Esophagus muscularis mucosa (tissue), 4 donors: ENCODE measurements around the gene GLT6D1. TPM values are rescaled to one million over a fixed set of nuclear protein-coding genes. Genes with fewer than 3 reads are reported as not detected.

ENCODE experiments used
- DNase-seq: peaks from one replicate; pipeline ENCODE4 v3.0.0-alpha.2; 2017; ENCODE audit errors: extremely low spot score
- H3K27ac ChIP-seq, 4 donors: fragments of 200-600 bp; sonication (generic); replicated peaks in 1 of 4; 1 replicate in 3 of 4; 2 replicates in 1 of 4; pipeline ENCODE4 v1.5.1; 2016 to 2019; ENCODE audit warnings: mild to moderate bottlenecking in 1 of 4
- H3K27me3 ChIP-seq, 4 donors: fragments of 200-600 bp; sonication (generic); one replicate each; pipeline versions ENCODE4 v1.5.1 to v1.6.0; 2016 to 2019
- H3K36me3 ChIP-seq, 4 donors: fragments of 200-600 bp; sonication (generic); one replicate each; pipeline ENCODE4 v1.5.1; 2016 to 2019
- H3K4me1 ChIP-seq, 4 donors: fragments of 200-600 bp; sonication (generic); one replicate each; pipeline ENCODE4 v1.5.1; 2016 to 2019
- H3K4me3 ChIP-seq, 4 donors: fragments of 200-600 bp; sonication (generic); 1 replicate in 2 of 4; 2 replicates in 2 of 4; pipeline ENCODE4 v1.5.1; 2016 to 2019; ENCODE audit warnings: mild to moderate bottlenecking in 4 of 4, moderate library complexity in 1 of 4
- H3K9me3 ChIP-seq, 4 donors: fragments of 200-600 bp; sonication (generic); 1 replicate in 3 of 4; 2 replicates in 1 of 4; pipeline ENCODE4 v1.5.1; 2016 to 2019
- EP300 ChIP-seq: sonication (generic); formaldehyde crosslinking; IDR thresholded peaks from one replicate; pipeline ENCODE4 v1.6.1; 2017; ENCODE audit warnings: antibody characterized with exemption
- POLR2A ChIP-seq: fragments of 450-650 bp; IDR thresholded peaks from one replicate; pipeline ENCODE4 v1.6.1; 2017; ENCODE audit warnings: antibody characterized with exemption, moderate library complexity, mild to moderate bottlenecking, low read depth
- POLR2AphosphoS5 ChIP-seq, 2 donors: sonication (generic); formaldehyde crosslinking; IDR thresholded peaks; one replicate each; pipeline ENCODE4 v1.6.1; 2017; ENCODE audit warnings: antibody characterized with exemption in 2 of 2
- WGBS: methylation state at CpG from one replicate; pipeline ENCODE4 v1.1.5; 2018; 5-methylcytosine and 5-hydroxymethylcytosine counted together
- intact Hi-C: fragments of 100-400 bp; cut with DNase I; formaldehyde crosslinking; loops from one replicate; pipeline ENCODE4 v1.15.1; 2023
- total RNA-seq, 4 donors: library from RNA; depleted of rRNA; stranded (reverse); fragments of >200 nt; gene quantifications; one replicate each; pipeline versions ENCODE4 v1.1.0 to v1.2.1, GENCODE V29; 2016
- TF ChIP-seq, protein P1 (sequence below), 3 experiments: fragments of 200-600 bp in 2 of 3; fragments of 450-650 bp in 1 of 3; sonication (generic) in 2 of 3; IDR thresholded peaks; one replicate each; pipeline ENCODE4 v1.5.1; 2017 to 2019; ENCODE audit warnings: antibody characterized with exemption in 3 of 3, mild to moderate bottlenecking in 2 of 3, moderate library complexity in 1 of 3

GLT6D1 gene
- total RNA-seq, 4 donors from 2014 or later, result not detected

DNA sequence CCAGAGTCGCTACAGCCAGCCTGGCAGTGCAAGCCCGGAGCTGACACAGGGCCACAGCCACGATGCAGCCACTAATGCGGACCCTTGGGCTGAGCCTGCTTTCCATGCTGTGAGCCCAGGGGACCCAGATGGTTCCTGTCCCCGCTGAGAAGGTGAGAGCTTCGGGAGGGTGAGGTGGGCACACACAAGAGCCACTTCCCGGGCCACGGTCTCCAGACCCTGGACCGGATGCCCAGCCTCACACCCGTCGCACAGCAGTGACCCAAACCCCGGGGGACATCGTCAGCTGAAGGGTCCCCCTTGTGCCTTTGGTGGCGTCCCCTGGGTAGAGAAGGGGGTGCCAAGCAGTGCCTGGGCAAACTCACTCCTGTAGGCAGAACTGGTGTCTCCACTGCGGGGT is 64.4 kb downstream of the GLT6D1 start:
- no peak for DNase-seq
- Histone ChIP-seq H3K4me1 (no peaks in the 10 kb centered on the region), H3K4me3 (no peak overlapping the region), H3K27ac (no peak overlapping the region), H3K9me3 (no peaks in the 10 kb centered on the region), H3K36me3 (no peaks in the 10 kb centered on the region), H3K27me3 (peaks cover 0 to 46% (median 0%) of the 10 kb centered on the region in 4 donors)
- TF ChIP-seq EP300, result no peak
- TF ChIP-seq, protein P1, sequence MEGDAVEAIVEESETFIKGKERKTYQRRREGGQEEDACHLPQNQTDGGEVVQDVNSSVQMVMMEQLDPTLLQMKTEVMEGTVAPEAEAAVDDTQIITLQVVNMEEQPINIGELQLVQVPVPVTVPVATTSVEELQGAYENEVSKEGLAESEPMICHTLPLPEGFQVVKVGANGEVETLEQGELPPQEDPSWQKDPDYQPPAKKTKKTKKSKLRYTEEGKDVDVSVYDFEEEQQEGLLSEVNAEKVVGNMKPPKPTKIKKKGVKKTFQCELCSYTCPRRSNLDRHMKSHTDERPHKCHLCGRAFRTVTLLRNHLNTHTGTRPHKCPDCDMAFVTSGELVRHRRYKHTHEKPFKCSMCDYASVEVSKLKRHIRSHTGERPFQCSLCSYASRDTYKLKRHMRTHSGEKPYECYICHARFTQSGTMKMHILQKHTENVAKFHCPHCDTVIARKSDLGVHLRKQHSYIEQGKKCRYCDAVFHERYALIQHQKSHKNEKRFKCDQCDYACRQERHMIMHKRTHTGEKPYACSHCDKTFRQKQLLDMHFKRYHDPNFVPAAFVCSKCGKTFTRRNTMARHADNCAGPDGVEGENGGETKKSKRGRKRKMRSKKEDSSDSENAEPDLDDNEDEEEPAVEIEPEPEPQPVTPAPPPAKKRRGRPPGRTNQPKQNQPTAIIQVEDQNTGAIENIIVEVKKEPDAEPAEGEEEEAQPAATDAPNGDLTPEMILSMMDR (IDR thresholded peaks at IDR 0.05), result no peak
- no peak for TF ChIP-seq POLR2AphosphoS5 (IDR thresholded peaks at IDR 0.05)
- no peak for TF ChIP-seq POLR2A
- WGBS, result 100% methylated on average over 1 of the region's 15 CpGs
- intact Hi-C loops, result no loop called here

DNA sequence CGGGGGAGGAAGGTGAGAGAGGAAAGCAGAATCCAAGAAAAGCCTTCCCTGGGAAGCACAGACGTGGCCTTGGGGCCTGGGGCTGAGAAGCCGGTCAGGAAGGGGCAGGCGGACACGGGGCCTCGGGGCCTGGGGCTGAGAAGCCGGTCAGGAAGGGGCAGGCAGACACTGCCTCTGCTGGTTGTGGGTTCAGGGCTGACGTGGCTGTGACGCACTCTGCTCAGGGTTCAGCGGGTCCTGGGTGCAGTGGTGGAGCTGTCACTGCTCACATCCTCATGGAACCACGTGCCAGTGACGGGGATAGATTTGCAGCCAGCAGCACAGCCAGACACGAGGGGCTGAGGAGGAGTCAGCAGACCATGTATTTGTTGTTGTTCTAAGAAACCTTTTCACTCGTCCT is 65.0 kb downstream of the GLT6D1 start:
- H3K4me3 ChIP-seq, result no peak overlapping the region
- H3K27me3 ChIP-seq, result peaks cover 0 to 41% (median 0%) of the 10 kb centered on the region in 4 donors
- no peaks in the 10 kb centered on the region for H3K4me1 ChIP-seq
- 77% methylated on average over 14 of the region's 14 CpGs for WGBS
- H3K36me3 ChIP-seq, result no peaks in the 10 kb centered on the region
- DNase-seq, result no peak
- H3K27ac ChIP-seq, result no peak overlapping the region
- intact Hi-C loops, result no loop called here
- TF ChIP-seq POLR2A (no peak), POLR2AphosphoS5 (IDR thresholded peaks at IDR 0.05) (no peak), EP300 (no peak)
- TF ChIP-seq, protein P1 (IDR thresholded peaks at IDR 0.05), result no peak
- H3K9me3 ChIP-seq, result peaks cover 0 to 4% (median 2%) of the 10 kb centered on the region in 4 donors

Other genes starting within 250 kb of the GLT6D1 start
- 10 to 100 TPM in 3 of 4 donors, 1 to 10 TPM in 1; 10.0 to 31.1 (median 18.2) TPM for gene PPP1R26, start 159.8 kb downstream of the GLT6D1 start, total RNA-seq
- gene MRPS2, start 138.9 kb downstream of the GLT6D1 start, total RNA-seq, result 10 to 100 TPM; 19.5 to 47.3 (median 37.9) TPM
- gene LCN1, start 118.1 kb downstream of the GLT6D1 start, total RNA-seq, result not detected
- not detected for gene OBP2A, start 93.4 kb downstream of the GLT6D1 start, total RNA-seq
- gene PAEP, start 77.8 kb downstream of the GLT6D1 start, total RNA-seq, result not detected
- gene LCN9, start 23.8 kb upstream of the GLT6D1 start, total RNA-seq, result not detected
- gene SOHLH1, start 59.9 kb upstream of the GLT6D1 start, total RNA-seq, result not detected
- gene KCNT1, start 62.6 kb upstream of the GLT6D1 start, total RNA-seq, result under 1 TPM in 2 of 4 donors, not detected in 2; 0.06 to 0.17 TPM